Measurements from ENCODE around the gene TSPAN9.
"Not testable (repeated sequence)": the region's sequence is repeated elsewhere in the genome, so short reads cannot be mapped to it uniquely, and the experiment has no call there.

Gene TSPAN9

GRCh38 chr12:3055704-3056467 lies 21.3 kb upstream of the TSPAN9 start:
- H3K4me3 Mint-ChIP-seq: no peak overlapping the region
- H3K27ac Mint-ChIP-seq: no peak overlapping the region
- DNase-seq: no peak
- no peaks in the 10 kb centered on the region for H3K4me1 Mint-ChIP-seq
- no peak for ATAC-seq
- no peaks in the 10 kb centered on the region for H3K9me3 Mint-ChIP-seq
- H3K27me3 Mint-ChIP-seq: peaks cover 12% of the 10 kb centered on the region

DNA sequence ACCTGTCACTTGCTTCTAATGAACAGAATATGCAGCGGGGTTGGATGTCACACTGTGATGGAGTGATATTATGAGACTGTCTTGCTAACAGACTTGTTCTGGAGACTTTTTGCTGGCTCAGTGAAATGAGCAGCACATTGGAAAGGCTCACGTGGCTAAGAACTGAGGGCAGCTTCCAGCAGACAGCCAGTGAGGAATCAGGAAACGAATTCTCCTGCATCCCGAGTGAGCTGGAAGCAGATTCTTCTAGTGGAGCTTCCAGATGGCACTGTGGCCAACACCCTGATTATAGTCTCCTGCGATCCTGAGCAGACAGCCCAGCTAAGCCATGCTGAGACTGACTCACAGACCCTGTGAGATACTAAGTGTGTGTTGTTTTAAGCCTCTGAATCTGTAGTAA lies 16.1 kb upstream of the TSPAN9 start:
- H3K4me1 Mint-ChIP-seq: no peaks in the 10 kb centered on the region
- no peak for ATAC-seq
- H3K27ac Mint-ChIP-seq: no peak overlapping the region
- peaks cover 25% of the 10 kb centered on the region for H3K27me3 Mint-ChIP-seq
- peaks cover 5 to 7% of the 10 kb centered on the region in 2 donors for H3K9me3 Mint-ChIP-seq
- H3K4me3 Mint-ChIP-seq: no peak overlapping the region
- no peak for DNase-seq

- Mint-ChIP-seq H3K27me3 (peaks cover 24% of the 10 kb centered on the region), H3K4me3 (no peak overlapping the region), H3K9me3 (peaks cover 5 to 7% of the 10 kb centered on the region in 2 donors), H3K27ac (no peak overlapping the region), H3K4me1 (no peaks in the 10 kb centered on the region)
- DNase-seq (no peak), ATAC-seq (no peak)
Observed at GRCh38 chr12:3061501-3062215, 15.5 kb upstream of the TSPAN9 start.

GRCh38 chr12:3065300-3065699 lies 11.9 kb upstream of the TSPAN9 start:
- Mint-ChIP-seq H3K9me3 (peaks cover 5 to 7% of the 10 kb centered on the region in 2 donors), H3K27me3 (peaks cover 37% of the 10 kb centered on the region), H3K27ac (no peak overlapping the region), H3K4me1 (no peaks in the 10 kb centered on the region), H3K4me3 (no peak overlapping the region)
- DNase-seq (no peak), ATAC-seq (no peak)

GRCh38 chr12:3065846-3066245 lies 11.3 kb upstream of the TSPAN9 start:
- not testable (repeated sequence) for H3K27ac Mint-ChIP-seq, H3K9me3 Mint-ChIP-seq, ATAC-seq

DNA sequence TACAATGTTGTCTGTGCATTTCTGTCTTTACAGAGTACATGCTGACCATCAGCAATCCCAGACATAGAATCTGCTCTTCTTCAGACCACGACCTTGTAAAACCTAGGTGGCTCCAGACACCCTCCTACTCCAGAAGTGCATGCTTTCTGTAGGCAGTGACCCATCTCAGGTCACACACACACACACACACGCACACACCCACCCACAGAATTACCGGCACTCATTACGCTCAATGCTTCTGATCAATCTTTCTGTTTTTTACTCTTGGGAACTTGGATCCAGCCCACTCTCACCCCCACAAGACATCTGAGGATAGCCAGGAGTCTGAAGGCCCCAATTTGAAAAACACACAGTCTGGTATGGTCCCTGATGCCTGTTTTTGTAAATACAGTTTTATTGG lies 7.5 kb upstream of the TSPAN9 start:
- H3K27me3 Mint-ChIP-seq: peaks cover 23% of the 10 kb centered on the region
- no peak overlapping the region for H3K27ac Mint-ChIP-seq
- ATAC-seq (no peak), DNase-seq (no peak)
- no peaks in the 10 kb centered on the region for H3K9me3 Mint-ChIP-seq
- peaks cover 7% of the 10 kb centered on the region for H3K4me1 Mint-ChIP-seq
- no peak overlapping the region for H3K4me3 Mint-ChIP-seq

More at GRCh38 chr12:3065846-3066245, 11.3 kb upstream of the TSPAN9 start:
- peaks cover 37% of the 10 kb centered on the region for H3K27me3 Mint-ChIP-seq
- not testable (repeated sequence) for H3K4me1 Mint-ChIP-seq, DNase-seq, H3K4me3 Mint-ChIP-seq

DNA sequence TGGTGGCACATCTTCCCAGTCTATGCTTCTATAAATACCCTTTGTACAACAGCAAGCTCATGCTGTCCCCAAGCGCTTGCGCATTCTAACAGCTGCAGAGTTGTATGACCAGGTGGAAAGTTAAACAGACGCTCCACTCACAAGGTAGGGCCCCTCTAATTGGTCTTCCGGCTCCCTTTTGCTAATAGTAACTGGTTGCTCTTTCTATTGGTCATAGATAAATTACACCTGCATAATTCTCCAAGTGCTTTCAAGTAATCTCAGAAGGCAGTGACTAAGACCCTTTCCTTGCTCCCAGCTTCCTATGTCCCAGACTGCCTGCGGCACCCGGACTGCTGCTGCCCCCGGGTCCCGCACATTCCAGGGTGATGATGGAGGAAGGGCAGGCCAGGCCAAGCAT lies 6.1 kb upstream of the TSPAN9 start:
- DNase-seq (no peak), ATAC-seq (no peak)
- Mint-ChIP-seq H3K9me3 (no peaks in the 10 kb centered on the region), H3K4me3 (no peak overlapping the region), H3K4me1 (peaks cover 8% of the 10 kb centered on the region), H3K27me3 (peaks cover 34% of the 10 kb centered on the region), H3K27ac (no peak overlapping the region)

GRCh38 chr12:3071710-3072109 lies 5.5 kb upstream of the TSPAN9 start:
- DNase-seq (no peak), ATAC-seq (no peak)
- Mint-ChIP-seq H3K4me1 (peaks cover 14% of the 10 kb centered on the region), H3K27me3 (peaks cover 31% of the 10 kb centered on the region), H3K4me3 (no peak overlapping the region), H3K9me3 (no peaks in the 10 kb centered on the region), H3K27ac (no peak overlapping the region)

DNA sequence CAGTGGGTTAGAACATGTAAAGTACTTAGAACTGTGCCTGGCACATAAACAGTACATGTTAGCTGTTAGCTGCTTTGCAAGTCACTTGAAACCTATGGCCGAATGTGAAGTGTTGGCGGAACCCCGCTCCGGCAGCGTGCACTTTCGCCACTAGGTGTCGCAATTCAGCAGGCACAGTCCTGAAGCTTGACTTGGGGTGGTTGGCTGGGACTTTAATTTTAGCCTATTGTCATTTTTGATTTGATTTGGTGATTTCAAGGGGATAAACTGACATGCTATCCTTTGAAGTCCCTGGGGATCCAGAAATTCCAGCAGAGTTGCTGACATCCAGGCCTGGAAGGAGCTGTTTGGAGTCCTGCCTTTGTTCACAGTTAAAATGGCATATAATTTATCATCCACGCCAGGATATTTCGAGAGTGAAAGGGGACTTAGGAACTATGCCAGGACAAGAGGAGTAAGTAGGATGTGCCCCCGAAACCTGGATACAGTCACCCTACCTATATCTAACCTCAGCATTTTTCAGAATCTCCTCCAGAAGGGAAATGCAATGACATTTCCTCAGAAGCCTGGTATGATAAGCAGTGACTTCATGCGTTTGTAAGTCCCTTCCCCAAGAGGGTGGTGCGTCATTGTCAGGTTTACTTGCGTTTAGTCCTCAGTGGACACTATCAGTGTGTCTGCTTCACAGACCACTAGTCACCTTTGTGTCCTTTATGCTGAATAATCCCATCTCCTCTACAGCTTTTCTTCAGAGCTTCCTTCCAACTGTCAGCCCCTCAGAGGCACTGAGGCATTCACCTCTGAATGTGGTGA lies 3.5 kb upstream of the TSPAN9 start:
- DNase-seq (peak; percentile 79 to 82), ATAC-seq (peak; percentile 68)
- H3K4me3 Mint-ChIP-seq: no peak overlapping the region
- no peaks in the 10 kb centered on the region for H3K9me3 Mint-ChIP-seq
- H3K27me3 Mint-ChIP-seq: peaks cover 29% of the 10 kb centered on the region
- peaks cover 15% of the 10 kb centered on the region for H3K4me1 Mint-ChIP-seq
- no peak overlapping the region for H3K27ac Mint-ChIP-seq

DNA sequence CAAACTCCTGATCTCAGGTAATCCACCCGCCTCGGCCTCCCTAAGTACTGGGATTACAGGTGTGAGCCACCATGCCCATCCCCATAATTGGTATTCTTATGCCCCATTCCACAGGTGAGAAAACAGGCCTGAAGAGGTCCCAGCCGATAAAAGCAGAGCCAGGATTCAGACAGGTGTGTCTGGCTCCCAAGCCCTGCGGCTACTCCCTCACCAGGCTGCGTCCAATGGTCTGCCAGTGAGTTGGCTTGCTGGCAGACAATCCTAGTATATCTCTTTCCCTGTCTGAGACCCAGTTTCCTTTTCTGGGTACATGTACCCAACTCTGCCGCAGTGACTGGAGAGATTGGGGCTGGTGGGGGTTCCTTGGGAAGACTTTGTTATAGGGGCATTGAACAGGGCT lies 1.9 kb upstream of the TSPAN9 start:
- H3K27me3 Mint-ChIP-seq: peaks cover 31% of the 10 kb centered on the region
- DNase-seq (no peak), ATAC-seq (no peak)
- peak overlapping the region in 1 of 2 donors; percentile 3 for H3K4me3 Mint-ChIP-seq
- no peaks in the 10 kb centered on the region for H3K9me3 Mint-ChIP-seq
- peaks cover 15% of the 10 kb centered on the region for H3K4me1 Mint-ChIP-seq
- H3K27ac Mint-ChIP-seq: no peak overlapping the region

DNA sequence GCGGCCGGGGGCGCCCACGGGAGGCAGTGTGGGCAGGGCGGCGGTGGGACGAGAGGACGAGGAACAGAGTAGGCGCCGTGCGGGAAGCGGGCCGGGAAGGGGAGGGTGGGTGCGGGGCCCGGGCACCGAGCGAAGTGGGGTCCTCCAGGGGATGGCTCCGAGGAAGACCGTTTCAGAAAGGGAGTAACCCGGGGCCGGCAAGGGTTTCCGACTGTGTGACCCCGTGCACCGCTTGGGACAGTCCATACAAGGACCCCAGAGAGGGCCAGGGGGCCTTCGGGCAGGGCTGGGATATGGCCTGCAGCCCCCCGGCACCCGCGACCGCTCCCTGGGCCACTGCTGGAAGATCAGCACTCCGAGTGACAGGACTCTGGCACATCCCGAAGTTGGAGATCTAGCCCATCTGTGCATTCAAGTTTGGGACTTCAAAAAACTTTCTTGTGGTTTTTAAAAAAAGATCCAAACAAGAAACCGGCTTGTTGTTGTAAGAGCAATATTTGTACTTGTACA lies 448 bp downstream of the TSPAN9 start:
- ATAC-seq: peak; percentile 29
- peaks cover 24% of the 10 kb centered on the region for H3K27me3 Mint-ChIP-seq
- H3K27ac Mint-ChIP-seq: no peak overlapping the region
- H3K4me1 Mint-ChIP-seq: peaks cover 15% of the 10 kb centered on the region
- H3K9me3 Mint-ChIP-seq: peaks cover 0 to 4% of the 10 kb centered on the region in 2 donors
- peak overlapping the region; percentile 53 to 57 for H3K4me3 Mint-ChIP-seq
- peak in 1 of 2 donors; percentile 5 for DNase-seq

DNA sequence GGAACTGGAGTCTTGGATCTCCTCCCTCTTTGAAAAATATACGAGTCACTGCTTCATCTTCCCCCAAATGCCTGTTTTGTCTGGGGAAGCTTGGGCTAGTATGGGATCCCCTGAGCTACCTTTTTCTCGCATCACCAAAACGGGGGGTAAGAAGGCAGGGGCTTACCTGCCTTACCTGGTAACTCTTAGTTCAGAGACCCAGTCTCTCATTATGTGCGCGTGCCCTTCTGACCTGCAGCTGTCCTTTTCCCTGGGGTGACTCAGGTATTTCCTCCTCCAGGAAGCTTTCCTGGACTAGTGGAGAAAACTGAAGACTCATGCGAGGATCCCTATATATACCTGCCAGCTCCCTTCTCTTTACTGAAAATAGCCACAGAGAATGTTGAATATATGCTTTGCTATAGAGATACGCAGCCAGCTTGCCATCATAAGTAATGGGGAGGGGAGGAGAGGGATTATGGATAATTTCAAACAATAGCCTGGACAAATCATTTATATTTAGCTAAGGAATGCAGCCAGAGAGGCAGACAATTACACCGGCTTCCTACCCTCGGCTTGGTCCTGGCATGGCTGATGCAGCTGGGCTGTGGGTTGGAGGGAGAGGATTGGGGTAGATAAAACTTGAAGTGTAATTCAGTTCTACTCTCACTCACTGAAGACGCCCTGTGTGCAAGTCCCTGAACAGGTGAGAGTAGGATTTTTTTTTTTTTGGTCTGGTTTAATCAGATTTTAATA lies 1.1 kb downstream of the TSPAN9 start:
- H3K4me1 Mint-ChIP-seq: peaks cover 14% of the 10 kb centered on the region
- peaks cover 24% of the 10 kb centered on the region for H3K27me3 Mint-ChIP-seq
- H3K27ac Mint-ChIP-seq: no peak overlapping the region
- peaks cover 0 to 11% of the 10 kb centered on the region in 2 donors for H3K9me3 Mint-ChIP-seq
- no peak for ATAC-seq
- H3K4me3 Mint-ChIP-seq: peak overlapping the region; percentile 53 to 57
- DNase-seq: no peak

DNA sequence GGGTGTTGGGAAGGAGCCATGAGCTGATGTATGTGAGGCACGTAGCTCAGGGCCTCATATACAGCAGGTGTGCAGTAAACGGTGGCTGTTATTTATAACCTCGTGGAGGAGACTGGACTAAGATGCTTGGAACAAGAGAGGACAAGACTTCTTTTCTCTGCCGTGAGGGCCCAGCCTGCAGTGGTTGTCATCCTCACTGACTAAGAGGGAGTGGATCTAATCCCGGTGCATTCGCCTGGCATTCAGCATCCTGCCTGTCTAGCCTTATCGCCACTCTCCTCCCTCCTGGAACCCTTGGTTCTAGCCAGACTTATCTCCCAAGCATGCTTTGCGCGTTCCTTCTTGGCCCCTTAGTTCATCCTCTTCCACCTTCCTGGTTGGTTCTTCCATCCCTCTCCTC lies 3.9 kb downstream of the TSPAN9 start:
- no peak overlapping the region for H3K27ac Mint-ChIP-seq
- H3K9me3 Mint-ChIP-seq: peaks cover 0 to 14% of the 10 kb centered on the region in 2 donors
- H3K4me1 Mint-ChIP-seq: peaks cover 7% of the 10 kb centered on the region
- H3K27me3 Mint-ChIP-seq: peaks cover 14% of the 10 kb centered on the region
- H3K4me3 Mint-ChIP-seq: no peak overlapping the region
- DNase-seq (no peak), ATAC-seq (no peak)

DNA sequence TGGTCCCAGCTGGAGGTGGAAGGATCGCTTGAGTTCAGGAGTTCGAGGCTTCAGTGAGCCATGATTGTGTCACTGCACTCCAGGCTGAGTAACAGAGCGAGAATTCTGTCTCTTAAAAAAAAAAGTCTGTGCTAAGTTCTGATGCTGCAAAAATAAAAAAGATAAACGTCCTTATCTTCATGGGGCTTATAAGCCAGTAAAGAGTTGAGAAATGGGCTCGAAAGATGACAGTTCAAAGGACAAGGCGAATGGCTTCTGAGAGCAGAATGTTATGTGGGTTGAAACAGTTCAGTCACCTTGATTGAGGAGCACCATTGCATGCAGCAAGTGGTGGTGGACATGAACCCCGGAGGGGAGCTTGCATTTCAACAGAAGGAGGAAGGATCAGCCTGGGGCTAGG lies 4.7 kb downstream of the TSPAN9 start:
- peaks cover 0 to 14% of the 10 kb centered on the region in 2 donors for H3K9me3 Mint-ChIP-seq
- no peak overlapping the region for H3K27ac Mint-ChIP-seq
- DNase-seq (no peak), ATAC-seq (no peak)
- H3K27me3 Mint-ChIP-seq: peaks cover 12% of the 10 kb centered on the region
- no peak overlapping the region for H3K4me3 Mint-ChIP-seq
- no peaks in the 10 kb centered on the region for H3K4me1 Mint-ChIP-seq
